Measurements from ENCODE around the gene TMEM164.

GRCh38 chrX:110204986-110205385 is 202.1 kb downstream of the TMEM164 start:
- no peak for TF ChIP-seq POLR2A (IDR thresholded peaks at IDR 0.05)
- TF ChIP-seq EP300 (IDR thresholded peaks at IDR 0.05) = no peak
